Loucy (cell line): ENCODE measurements around the gene DPY19L1.
"Not testable (repeated sequence)": the region's sequence is repeated elsewhere in the genome, so short reads cannot be mapped to it uniquely, and the experiment has no call there.

Experiments used
- H2AFZ ChIP-seq: fragments of 200-600 bp; sonication (generic); 2 replicates; pipeline ENCODE4 v1.6.0; 2016; ENCODE audit warnings: antibody characterized with exemption, mild to moderate bottlenecking, low read length, moderate library complexity
- H3F3A ChIP-seq: fragments of 200-600 bp; 2 replicates; pipeline ENCODE4 v1.6.0; 2016; ENCODE audit warnings: antibody characterized with exemption, low read depth, mild to moderate bottlenecking
- H3K27me3 ChIP-seq: fragments of 200-600 bp; sonication (generic); 2 replicates; pipeline ENCODE4 v1.6.1; 2014; ENCODE audit warnings: low read length, mild to moderate bottlenecking; ENCODE audit not compliant: insufficient read depth, poor library complexity, severe bottlenecking
- H3K36me3 ChIP-seq: fragments of 200-600 bp; sonication (generic); 2 replicates; pipeline ENCODE4 v1.6.1; 2016; ENCODE audit warnings: low read length; ENCODE audit not compliant: insufficient read depth
- H3K4me1 ChIP-seq: fragments of 200-600 bp; sonication (generic); 2 replicates; pipeline ENCODE4 v1.5.1; 2014; ENCODE audit warnings: low read length, mild to moderate bottlenecking; ENCODE audit not compliant: insufficient read depth, poor library complexity, severe bottlenecking
- H3K4me2 ChIP-seq: fragments of 200-600 bp; sonication (generic); 2 replicates; pipeline ENCODE4 v1.6.0; 2014; ENCODE audit warnings: antibody characterized with exemption, low read length, low read depth, mild to moderate bottlenecking; ENCODE audit not compliant: poor library complexity, severe bottlenecking
- H3K4me3 ChIP-seq: fragments of 200-600 bp; sonication (generic); 2 replicates; pipeline ENCODE4 v1.5.1; 2014; ENCODE audit warnings: low read length, mild to moderate bottlenecking, mixed read lengths; ENCODE audit not compliant: poor library complexity, severe bottlenecking
- H3K79me2 ChIP-seq: fragments of 200-600 bp; sonication (generic); 2 replicates; pipeline ENCODE4 v1.6.1; 2014; ENCODE audit warnings: low read length; ENCODE audit not compliant: insufficient read depth
- H3K9ac ChIP-seq: fragments of 200-600 bp; sonication (generic); 2 replicates; pipeline ENCODE4 v1.6.0; 2014; ENCODE audit warnings: mild to moderate bottlenecking, low read depth, low read length, moderate library complexity; ENCODE audit not compliant: poor library complexity, severe bottlenecking
- H3K9me2 ChIP-seq: fragments of 200-600 bp; sonication (generic); replicated peaks from 2 replicates; pipeline ENCODE4 v1.6.1; 2016; ENCODE audit warnings: low read depth, low read length, mixed read lengths
- H3K9me3 ChIP-seq: fragments of 200-600 bp; sonication (generic); 2 replicates; pipeline ENCODE4 v1.6.1; 2014; ENCODE audit warnings: mild to moderate bottlenecking, antibody characterized with exemption, low read length, low read depth; ENCODE audit not compliant: insufficient read depth
- H4K20me1 ChIP-seq: fragments of 200-600 bp; sonication (generic); 2 replicates; pipeline ENCODE4 v1.6.0; 2014; ENCODE audit warnings: antibody characterized with exemption, low read length, mild to moderate bottlenecking; ENCODE audit not compliant: insufficient read depth, poor library complexity, severe bottlenecking
- CTCF ChIP-seq: fragments of 200-600 bp; sonication (generic); conservative IDR thresholded peaks from 2 replicates; pipeline ENCODE4 v1.5.1; 2014; ENCODE audit warnings: mild to moderate bottlenecking, antibody characterized with exemption, low read length
- EZH2phosphoT487 ChIP-seq: fragments of 200-600 bp; IDR thresholded peaks from 2 replicates; pipeline ENCODE4 v1.6.1; 2018; ENCODE audit warnings: antibody characterized with exemption, mild to moderate bottlenecking, moderate library complexity, borderline replicate concordance

DPY19L1 gene

GRCh38 chr7:34946486-34946885, 90.8 kb downstream of the DPY19L1 start:
- Histone ChIP-seq H2AFZ (no peak overlapping the region), H3K36me3 (no peaks in the 10 kb centered on the region; the same call in 1 of the 2 replicates), H4K20me1 (no peaks in the 10 kb centered on the region), H3K27me3 (no peaks in the 10 kb centered on the region), H3K4me1 (no peaks in the 10 kb centered on the region), H3K9me2 (no peaks in the 10 kb centered on the region), H3K9ac (no peak overlapping the region), H3K4me2 (no peak overlapping the region), H3K9me3 (no peaks in the 10 kb centered on the region), H3K4me3 (no peak overlapping the region), H3F3A (no peaks in the 10 kb centered on the region), H3K79me2 (no peaks in the 10 kb centered on the region)
- no peak for TF ChIP-seq EZH2phosphoT487
- TF ChIP-seq CTCF, result no peak

DNA sequence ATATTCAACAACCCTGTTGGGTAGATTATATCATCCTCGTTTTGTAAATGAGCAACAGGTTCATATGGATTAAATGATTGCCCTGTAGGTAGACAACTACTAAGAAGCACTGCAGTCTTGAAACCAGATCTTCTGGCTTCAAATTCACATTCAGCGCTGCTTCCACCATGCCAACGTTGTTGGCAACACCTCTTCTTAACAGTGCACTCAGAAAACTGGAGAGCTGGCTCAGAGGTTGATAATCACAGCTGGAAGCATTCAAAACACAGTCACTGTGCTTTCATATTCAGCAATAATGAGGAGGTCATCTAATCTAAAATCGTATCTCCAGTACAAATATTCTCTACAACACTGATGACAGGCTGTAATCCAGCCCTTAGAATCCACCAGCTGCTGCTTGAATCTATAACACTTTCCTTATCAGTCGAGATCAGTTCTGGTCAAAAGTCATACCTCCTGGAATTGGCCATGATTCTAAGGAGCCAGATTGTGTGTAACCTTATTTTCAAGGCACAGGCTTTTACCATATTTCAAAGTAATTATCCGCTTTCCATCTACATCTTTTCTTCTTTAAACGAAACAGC, 91.3 kb downstream of the DPY19L1 start:
- not testable (repeated sequence) for H3K79me2 ChIP-seq, H2AFZ ChIP-seq, H3K27me3 ChIP-seq, H3F3A ChIP-seq, H3K9me2 ChIP-seq, H3K4me2 ChIP-seq, H3K4me1 ChIP-seq, H3K4me3 ChIP-seq, H3K36me3 ChIP-seq, H4K20me1 ChIP-seq, H3K9ac ChIP-seq, H3K9me3 ChIP-seq

DNA sequence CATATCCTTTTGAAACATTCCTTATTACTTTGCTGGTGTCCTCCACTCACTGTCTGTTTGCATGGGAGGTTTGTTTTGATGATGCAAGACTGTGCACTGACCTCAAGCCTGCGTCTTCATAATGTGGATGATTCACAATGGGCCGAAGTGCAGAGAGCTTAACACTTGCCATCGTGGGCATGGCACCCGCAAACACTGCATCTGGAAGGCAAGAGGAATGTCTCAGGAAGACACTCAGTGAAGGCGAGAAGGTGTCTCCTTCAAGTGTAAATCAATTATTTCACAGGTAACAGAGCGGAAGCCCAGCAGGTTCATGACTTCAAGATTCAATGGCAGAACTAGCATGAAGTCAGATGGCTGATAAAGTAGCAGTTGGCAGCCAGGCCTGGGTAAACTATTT, 98.1 kb downstream of the DPY19L1 start:
- no peaks in the 10 kb centered on the region for H3F3A ChIP-seq
- no peak overlapping the region for H3K4me3 ChIP-seq
- no peaks in the 10 kb centered on the region for H3K79me2 ChIP-seq
- H2AFZ ChIP-seq, result no peak overlapping the region
- H3K27me3 ChIP-seq, result no peaks in the 10 kb centered on the region
- H3K9me3 ChIP-seq, result no peaks in the 10 kb centered on the region
- H3K4me1 ChIP-seq, result no peaks in the 10 kb centered on the region
- H3K9me2 ChIP-seq, result no peaks in the 10 kb centered on the region
- no peak overlapping the region for H3K4me2 ChIP-seq
- no peaks in the 10 kb centered on the region for H4K20me1 ChIP-seq
- peaks cover 4% of the 10 kb centered on the region; the same call in 1 of the 2 replicates for H3K36me3 ChIP-seq
- TF ChIP-seq CTCF, result no peak
- TF ChIP-seq EZH2phosphoT487, result no peak
- H3K9ac ChIP-seq, result no peak overlapping the region

DNA sequence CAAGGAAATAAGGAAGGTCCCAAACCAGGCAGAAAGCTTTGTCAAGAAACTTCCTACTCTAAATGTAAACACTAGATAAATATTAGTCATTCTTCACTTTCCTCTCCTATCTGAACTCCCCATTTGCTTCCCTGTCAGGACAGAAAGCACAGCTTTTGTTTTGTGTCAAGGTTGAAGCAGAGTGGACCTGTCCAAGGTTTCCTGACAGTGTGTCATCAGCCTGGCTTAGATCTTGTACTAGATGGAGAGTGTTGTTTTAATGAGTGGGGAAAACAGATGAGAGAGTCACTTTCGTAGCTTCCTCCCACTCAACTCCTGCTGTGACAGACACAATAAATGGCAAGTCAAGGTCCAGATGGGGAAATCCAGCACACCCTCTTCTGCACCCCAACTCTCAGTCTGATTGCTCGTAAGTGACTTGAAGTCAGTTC, 101.5 kb downstream of the DPY19L1 start:
- not testable (repeated sequence) for H3K4me1 ChIP-seq, H3K4me2 ChIP-seq, H3K4me3 ChIP-seq, H2AFZ ChIP-seq, H3K27me3 ChIP-seq, H3K9me2 ChIP-seq, H3K36me3 ChIP-seq, H3K9ac ChIP-seq, H3K79me2 ChIP-seq, H4K20me1 ChIP-seq, H3K9me3 ChIP-seq, H3F3A ChIP-seq
